HUES6 (cell line): Measurements from ENCODE around the gene PNPT1.

Source experiments
- H3K27ac ChIP-seq: 2 replicates; pipeline ENCODE4 v1.7.0; 2013; ENCODE audit warnings: low read depth, mild to moderate bottlenecking, low read length, inconsistent platforms
- H3K27me3 ChIP-seq: 2 replicates; pipeline ENCODE4 v1.6.1; 2013; ENCODE audit warnings: low read length; ENCODE audit not compliant: control insufficient read depth, insufficient read depth
- H3K36me3 ChIP-seq: 2 replicates; pipeline ENCODE4 v1.6.1; 2013; ENCODE audit warnings: low read length; ENCODE audit not compliant: control insufficient read depth, insufficient read depth
- H3K4me1 ChIP-seq: 2 replicates; pipeline ENCODE4 v1.6.1; 2013; ENCODE audit warnings: low read length; ENCODE audit not compliant: control insufficient read depth, insufficient read depth
- H3K4me3 ChIP-seq: 2 replicates; pipeline ENCODE4 v1.5.1; 2013; ENCODE audit warnings: low read depth, low read length
- H3K9ac ChIP-seq: one replicate; pipeline ENCODE4 v1.6.1; 2013; ENCODE audit warnings: mild to moderate bottlenecking, low read length
- H3K9me3 ChIP-seq: 2 replicates; pipeline ENCODE4 v1.6.1; 2013; ENCODE audit warnings: low read depth, low read length; ENCODE audit not compliant: control insufficient read depth, insufficient read depth

Gene PNPT1

DNA sequence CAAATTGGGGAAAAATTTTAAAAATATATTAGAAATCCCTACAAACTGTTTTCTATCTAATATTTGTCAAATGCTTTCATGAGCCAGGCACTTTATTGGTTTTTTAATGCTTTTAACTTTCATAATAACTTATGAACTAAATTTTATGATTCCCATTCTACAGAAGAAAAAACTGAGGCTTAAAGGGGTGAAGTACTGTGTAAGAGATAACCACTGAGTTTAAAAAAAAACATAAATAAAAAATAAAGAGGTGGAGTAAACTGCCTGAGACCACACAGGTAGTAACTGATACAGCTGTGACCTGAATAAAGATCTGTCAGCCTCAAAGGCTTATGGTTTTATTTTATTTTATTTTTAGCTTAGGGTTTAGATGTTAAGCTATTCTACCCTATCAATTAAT lies 24.7 kb downstream of the PNPT1 start:
- Histone ChIP-seq H3K27me3 (no peaks in the 10 kb centered on the region), H3K4me3 (no peak overlapping the region), H3K9me3 (no peaks in the 10 kb centered on the region), H3K36me3 (peaks cover 78% of the 10 kb centered on the region), H3K4me1 (no peaks in the 10 kb centered on the region), H3K27ac (no peak overlapping the region), H3K9ac (no peak overlapping the region)

- Histone ChIP-seq H3K36me3 (peaks cover 64% of the 10 kb centered on the region), H3K9me3 (0 out of 2 replicates have a peak, but pooled peaks cover 2% of the 10 kb centered on the region), H3K27ac (no peak overlapping the region), H3K27me3 (no peaks in the 10 kb centered on the region), H3K4me1 (peaks cover 3% of the 10 kb centered on the region; the same call in 1 of the 2 replicates), H3K9ac (no peak overlapping the region), H3K4me3 (no peak overlapping the region)
These were observed 40.4 kb downstream of the PNPT1 start for GRCh38 chr2:55653255-55653654.

GRCh38 chr2:55649211-55649610 lies 44.4 kb downstream of the PNPT1 start:
- H3K36me3 ChIP-seq: peaks cover 71% of the 10 kb centered on the region
- H3K9ac ChIP-seq: no peak overlapping the region

GRCh38 chr2:55636831-55637230 lies 56.8 kb downstream of the PNPT1 start:
- Histone ChIP-seq H3K36me3 (peaks cover 64% of the 10 kb centered on the region), H3K27ac (no peak overlapping the region), H3K27me3 (no peaks in the 10 kb centered on the region), H3K9ac (no peak overlapping the region), H3K9me3 (no peaks in the 10 kb centered on the region), H3K4me3 (no peak overlapping the region), H3K4me1 (no peaks in the 10 kb centered on the region)

More at GRCh38 chr2:55649211-55649610, 44.4 kb downstream of the PNPT1 start:
- Histone ChIP-seq H3K27ac (no peak overlapping the region), H3K9me3 (0 out of 2 replicates have a peak, but pooled peaks cover 2% of the 10 kb centered on the region), H3K27me3 (no peaks in the 10 kb centered on the region), H3K4me3 (no peak overlapping the region), H3K4me1 (no peaks in the 10 kb centered on the region)

DNA sequence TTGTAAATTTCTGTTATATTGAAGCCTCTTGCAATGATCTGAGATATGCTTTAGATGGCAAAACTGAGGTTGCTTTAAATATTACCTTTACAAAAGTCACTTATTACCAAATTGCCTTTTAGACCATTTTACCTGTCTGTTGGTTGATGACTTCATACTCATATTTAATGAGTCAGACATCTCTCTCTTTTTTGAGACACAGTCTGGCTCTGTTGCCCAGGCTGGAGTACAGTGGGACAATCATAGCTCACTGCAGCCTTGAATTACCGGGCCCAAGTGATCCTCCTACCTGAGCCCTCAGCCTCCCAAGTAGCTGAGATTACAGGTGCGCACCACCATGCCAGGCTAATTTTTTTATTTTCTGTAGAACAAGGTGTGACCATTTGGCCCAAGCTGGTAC lies 64.7 kb downstream of the PNPT1 start:
- Histone ChIP-seq H3K27ac (no peak overlapping the region), H3K36me3 (peaks cover 11% of the 10 kb centered on the region), H3K9ac (no peak overlapping the region), H3K4me1 (no peaks in the 10 kb centered on the region), H3K27me3 (no peaks in the 10 kb centered on the region), H3K4me3 (no peak overlapping the region), H3K9me3 (no peaks in the 10 kb centered on the region)

- H3K9me3 ChIP-seq: no peaks in the 10 kb centered on the region
- peaks cover 6% of the 10 kb centered on the region for H3K36me3 ChIP-seq
- no peak overlapping the region for H3K27ac ChIP-seq
- no peaks in the 10 kb centered on the region for H3K4me1 ChIP-seq
- no peaks in the 10 kb centered on the region for H3K27me3 ChIP-seq
- H3K9ac ChIP-seq: no peak overlapping the region
- H3K4me3 ChIP-seq: no peak overlapping the region
These were observed 65.7 kb downstream of the PNPT1 start for GRCh38 chr2:55627915-55628314.

DNA sequence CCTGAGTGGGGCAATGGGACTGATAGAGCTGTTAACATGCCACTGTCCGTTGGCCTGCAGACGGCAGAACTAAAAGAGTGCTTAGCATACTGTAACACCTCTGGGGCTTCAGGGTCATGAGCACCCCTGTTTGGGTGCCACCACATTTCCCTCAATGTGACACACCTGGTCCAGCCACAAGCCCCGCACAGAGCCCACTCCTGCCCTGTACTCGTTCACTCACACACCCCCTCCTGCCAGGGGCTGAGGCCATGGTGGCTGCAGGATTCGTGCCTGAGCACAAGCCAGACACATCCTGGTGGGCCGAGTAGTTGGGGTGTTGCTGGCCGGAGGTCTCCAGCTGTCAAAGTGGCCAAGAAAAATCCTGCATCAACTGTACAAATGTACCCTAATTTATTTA lies 71.8 kb downstream of the PNPT1 start:
- H3K36me3 ChIP-seq: peaks cover 3% of the 10 kb centered on the region; the same call in 1 of the 2 replicates
- no peak overlapping the region for H3K27ac ChIP-seq
- no peaks in the 10 kb centered on the region for H3K9me3 ChIP-seq
- H3K4me3 ChIP-seq: no peak overlapping the region
- no peak overlapping the region for H3K9ac ChIP-seq
- no peaks in the 10 kb centered on the region for H3K4me1 ChIP-seq
- H3K27me3 ChIP-seq: no peaks in the 10 kb centered on the region

DNA sequence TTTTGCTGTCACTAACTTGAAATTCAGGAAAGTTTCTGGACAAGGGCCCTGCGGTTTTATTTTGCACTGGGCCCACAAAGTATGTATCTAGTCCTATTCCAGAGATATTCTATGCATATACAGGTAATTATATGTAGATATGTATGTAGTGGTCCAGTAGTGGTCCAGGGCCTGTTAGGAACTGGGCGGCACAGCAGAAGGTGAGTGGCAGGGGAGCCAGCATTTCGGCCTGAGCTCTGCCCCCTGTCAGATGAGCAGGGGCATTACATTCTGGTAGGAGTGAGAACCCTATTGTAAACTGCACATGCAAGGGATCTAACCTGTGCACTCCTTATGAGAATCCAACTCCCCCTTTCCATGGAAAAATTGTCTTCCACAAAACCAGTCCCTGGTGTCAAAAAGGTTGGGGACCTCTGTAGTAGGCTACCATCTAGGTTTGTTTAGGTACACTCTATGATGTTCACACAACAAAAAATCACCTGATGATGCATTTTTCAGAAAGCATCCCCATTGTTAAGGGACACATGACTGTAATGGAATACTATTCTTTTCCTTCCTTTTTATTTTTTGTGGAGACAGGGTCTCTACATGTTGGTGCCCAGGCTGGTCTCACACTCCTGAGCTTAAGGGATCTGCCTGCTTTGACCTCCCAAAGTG lies 73.4 kb downstream of the PNPT1 start:
- Histone ChIP-seq H3K9ac (no peak overlapping the region), H3K4me3 (no peak overlapping the region), H3K36me3 (peaks cover 4% of the 10 kb centered on the region)

DNA sequence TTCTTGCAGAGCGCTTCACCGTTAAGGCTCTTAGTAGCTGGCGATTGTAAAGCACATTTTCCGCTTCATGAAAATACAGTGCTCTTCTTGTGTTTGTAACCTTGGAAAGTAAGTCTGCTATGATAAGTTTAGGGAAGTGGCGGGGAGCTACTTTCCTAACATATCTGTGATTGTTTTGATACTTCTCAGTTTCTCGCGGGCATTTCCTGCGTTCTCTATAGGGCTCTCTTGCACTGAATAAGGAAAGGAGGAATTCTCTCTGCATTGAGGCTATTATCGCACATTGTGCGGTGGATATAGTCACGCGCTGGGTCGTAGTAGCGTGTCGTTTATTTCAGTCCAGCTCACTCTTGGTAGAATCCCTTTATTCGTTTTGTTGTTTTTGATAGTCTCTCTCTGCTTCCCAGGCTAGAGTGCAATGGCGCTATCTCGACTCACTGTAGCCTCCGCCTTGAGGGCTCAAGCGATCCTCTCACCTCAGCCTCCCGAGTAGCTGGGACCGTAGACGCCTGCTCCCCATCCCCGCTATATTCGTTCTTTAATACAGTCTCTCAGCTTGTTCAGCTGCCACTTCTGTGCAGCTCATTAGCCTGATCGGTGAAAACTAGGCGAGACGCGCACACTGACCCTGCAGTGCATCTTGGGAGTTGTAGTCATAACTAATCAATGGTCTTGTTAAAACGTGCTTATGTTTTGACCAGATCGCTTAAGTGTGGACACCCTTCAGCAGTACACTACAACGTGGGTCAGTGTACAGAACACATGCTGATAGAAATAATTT lies 75.2 kb downstream of the PNPT1 start:
- Histone ChIP-seq H3K36me3 (peaks cover 22% of the 10 kb centered on the region), H3K4me1 (no peaks in the 10 kb centered on the region), H3K27ac (peak overlapping the region; percentile 49)

More for the DNA sequence above, 73.4 kb downstream of the PNPT1 start:
- H3K9me3 ChIP-seq: no peaks in the 10 kb centered on the region
- H3K27ac ChIP-seq: no peak overlapping the region
- no peaks in the 10 kb centered on the region for H3K4me1 ChIP-seq
- H3K27me3 ChIP-seq: no peaks in the 10 kb centered on the region

GRCh38 chr2:55618025-55618274 lies 75.7 kb downstream of the PNPT1 start:
- Histone ChIP-seq H3K4me1 (no peaks in the 10 kb centered on the region), H3K4me3 (peak overlapping the region; percentile 88), H3K27me3 (no peaks in the 10 kb centered on the region), H3K9me3 (no peaks in the 10 kb centered on the region), H3K36me3 (peaks cover 24% of the 10 kb centered on the region), H3K9ac (peak overlapping the region; percentile 96), H3K27ac (peak overlapping the region; percentile 49)

More for the DNA sequence above, 75.2 kb downstream of the PNPT1 start:
- H3K27me3 ChIP-seq: no peaks in the 10 kb centered on the region
- peak overlapping the region; percentile 88 for H3K4me3 ChIP-seq
- no peaks in the 10 kb centered on the region for H3K9me3 ChIP-seq
- H3K9ac ChIP-seq: peak overlapping the region; percentile 96

DNA sequence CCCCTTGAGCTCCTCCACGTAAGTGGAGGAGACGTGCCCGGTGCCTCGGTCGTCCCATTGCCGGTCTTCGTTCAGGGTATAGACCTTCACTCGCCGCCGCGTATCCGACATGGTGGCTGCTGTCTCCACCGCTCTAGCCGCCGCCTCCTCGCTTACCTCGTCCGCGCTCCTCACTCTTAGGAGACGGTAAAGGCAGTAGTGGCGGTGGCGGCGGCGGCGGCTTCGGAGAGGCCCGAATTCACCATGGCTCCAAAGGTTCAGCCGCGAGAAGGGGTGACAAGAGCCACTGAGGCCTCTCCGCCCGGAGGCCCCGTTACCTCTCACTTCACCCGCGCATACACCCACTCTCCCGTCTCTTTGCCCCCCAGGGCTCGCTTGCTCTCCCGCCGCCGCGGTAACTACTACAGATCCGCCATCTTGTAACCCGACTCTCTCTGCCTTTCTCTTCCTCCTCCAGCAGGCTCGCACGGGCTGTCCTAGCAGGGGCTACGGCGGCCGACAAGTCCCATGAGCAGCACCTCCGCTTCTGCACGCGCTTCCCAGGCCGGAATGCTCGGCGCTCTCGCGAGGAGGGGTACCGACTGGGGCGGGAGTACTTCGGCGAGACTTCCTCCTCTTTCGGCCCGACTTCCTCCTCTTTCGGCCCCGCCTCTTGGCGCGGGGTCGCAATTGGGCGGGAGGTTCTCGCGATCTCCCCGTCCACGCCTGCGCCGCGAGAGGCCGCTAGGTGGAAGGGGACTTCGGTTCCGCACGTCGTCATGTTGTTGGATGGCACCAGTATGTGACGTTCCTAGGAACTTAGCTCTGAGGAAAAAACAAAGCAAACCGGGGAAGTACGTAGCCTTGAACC lies 76.2 kb downstream of the PNPT1 start, which contains the start of gene PPP4R3B:
PPP4R3B (minus strand) TSS at position 448 of the 850 bp plus-strand sequence; CDS start at position 111, 337 bp downstream.
- no peaks in the 10 kb centered on the region for H3K4me1 ChIP-seq
- H3K9ac ChIP-seq: peak within 1 kb of the TSS; percentile 96
- H3K27me3 ChIP-seq: no peaks in the 10 kb centered on the region
- peaks cover 26% of the 10 kb centered on the region for H3K36me3 ChIP-seq
- peak within 1 kb of the TSS; percentile 93 for H3K27ac ChIP-seq
- H3K9me3 ChIP-seq: no peaks in the 10 kb centered on the region
- H3K4me3 ChIP-seq: peak within 1 kb of the TSS; percentile 96
